Endothelial cell of umbilical vein (primary cell): ENCODE data around the gene TCEAL3. TPM values are rescaled to one million over a fixed set of nuclear protein-coding genes. Genes with fewer than 3 reads are reported as not detected.
A peak's percentile ranks its signal among the peaks of the same experiment; 100 is the strongest.

Experiments used
- BruUV-seq: library from RNA; stranded (reverse); fragments of 400-500 nt; replicated peaks from 2 replicates; lab custom pipeline; 2021; lab: Mats Ljungman, UMichigan
- CTCF ChIA-PET: fragments of 300-600, 350-600 bp; sonication (Branson Sonifier 250); formaldehyde crosslinking; loops from one replicate; lab custom pipeline; 2021; ENCODE audit warnings: antibody characterized with exemption, inconsistent platforms; lab: Charles Lee
- POLR2A ChIA-PET: fragments of 300-600, 350-600 bp; sonication (Branson Sonifier 250); formaldehyde crosslinking; loops from one replicate; lab custom pipeline; 2021; ENCODE audit warnings: antibody characterized with exemption, inconsistent platforms; lab: Charles Lee
- DNase-seq: peaks from one replicate; pipeline ENCODE4 v3.0.0-alpha.2; 2011; ENCODE audit warnings: low read depth, low spot score
- FAIRE-seq: peaks from 2 replicates; lab custom pipeline; 2011; peaks lifted over from hg19 to GRCh38; lab: Jason Lieb, UNC
- H2AFZ ChIP-seq: 2 replicates; pipeline ENCODE4 v1.6.0; 2012; ENCODE audit warnings: low read depth, low read length, control low read depth, inconsistent platforms
- H3K27ac ChIP-seq: 2 replicates; pipeline ENCODE4 v1.5.1; 2011; ENCODE audit warnings: low read depth, mild to moderate bottlenecking, control low read depth, low read length, moderate library complexity; ENCODE audit not compliant: insufficient read depth
- H3K27me3 ChIP-seq, 2 experiments: 2 replicates each; pipeline versions ENCODE4 v1.6.0 to v1.6.1; 2011; ENCODE audit warnings: low read length in 2 of 2, mixed read lengths in 1 of 2; ENCODE audit not compliant: control insufficient read depth in 2 of 2, insufficient read depth in 2 of 2
- H3K36me3 ChIP-seq, 2 experiments: 2 replicates in 1 of 2; 3 replicates in 1 of 2; pipeline ENCODE4 v1.5.1; 2011; ENCODE audit warnings: low read length in 2 of 2, mild to moderate bottlenecking in 1 of 2, moderate library complexity in 1 of 2; ENCODE audit not compliant: control insufficient read depth in 2 of 2, insufficient read depth in 2 of 2; ENCODE audit errors: extremely low read depth in 1 of 2
- H3K4me1 ChIP-seq: 3 replicates; pipeline ENCODE4 v1.5.1; 2011; ENCODE audit warnings: mild to moderate bottlenecking, low read length; ENCODE audit not compliant: control insufficient read depth, insufficient read depth; ENCODE audit errors: extremely low read depth
- H3K4me2 ChIP-seq: 2 replicates; pipeline ENCODE4 v1.6.1; 2011; ENCODE audit warnings: low read length, control low read depth, mixed read lengths; ENCODE audit not compliant: insufficient read depth
- H3K4me3 ChIP-seq, 3 experiments: fragments of 200-600 bp in 1 of 3; sonication (generic), shearing (Covaris generic) in 1 of 3; replicated peaks in 1 of 3; 2 replicates each; pipeline ENCODE4 v1.5.1; 2011 to 2016; ENCODE audit warnings: control low read depth in 3 of 3, low read length in 3 of 3, mild to moderate bottlenecking in 2 of 3, inconsistent platforms in 1 of 3, low read depth in 1 of 3, moderate library complexity in 1 of 3; ENCODE audit not compliant: insufficient read depth in 1 of 3
- H3K79me2 ChIP-seq: 2 replicates; pipeline ENCODE4 v1.6.0; 2012; ENCODE audit warnings: low read length, inconsistent platforms; ENCODE audit not compliant: control insufficient read depth, insufficient read depth
- H3K9ac ChIP-seq: replicated peaks from 2 replicates; pipeline ENCODE3; 2011; ENCODE audit warnings: low read length, control low read depth; ENCODE audit not compliant: insufficient read depth; ENCODE audit errors: extremely low read depth
- H3K9me1 ChIP-seq: replicated peaks from 3 replicates; pipeline ENCODE4 v1.6.0; 2011; ENCODE audit warnings: mild to moderate bottlenecking, low read length; ENCODE audit not compliant: control insufficient read depth, insufficient read depth; ENCODE audit errors: extremely low read depth
- H3K9me3 ChIP-seq: replicated peaks from 2 replicates; pipeline ENCODE4 v1.5.1; 2012; ENCODE audit warnings: low read length, inconsistent platforms; ENCODE audit not compliant: control insufficient read depth, insufficient read depth
- H4K20me1 ChIP-seq: replicated peaks from 2 replicates; pipeline ENCODE3; 2011; ENCODE audit warnings: mild to moderate bottlenecking, low read length; ENCODE audit not compliant: control insufficient read depth, insufficient read depth; ENCODE audit errors: extremely low read depth
- EZH2 ChIP-seq: IDR thresholded peaks from 2 replicates; pipeline ENCODE4 v1.6.1; 2012; ENCODE audit warnings: borderline replicate concordance, low read depth, mild to moderate bottlenecking, moderate library complexity, low read length, inconsistent platforms; ENCODE audit not compliant: severe bottlenecking
- FOS ChIP-seq: IDR thresholded peaks from 2 replicates; pipeline ENCODE4 v1.6.1; 2011; ENCODE audit warnings: mild to moderate bottlenecking, low read length, moderate library complexity, borderline replicate concordance; ENCODE audit not compliant: insufficient read depth
- MYC ChIP-seq: IDR thresholded peaks from one replicate; pipeline ENCODE4 v1.6.1; 2011; ENCODE audit warnings: mild to moderate bottlenecking, low read depth, low read length
- POLR2A ChIP-seq: IDR thresholded peaks from 2 replicates; pipeline ENCODE4 v1.6.1; 2012; ENCODE audit warnings: low read depth, mild to moderate bottlenecking, control low read depth, low read length
- POLR2AphosphoS5 ChIP-seq: IDR thresholded peaks from 2 replicates; pipeline ENCODE4 v1.6.1; 2012; ENCODE audit warnings: low read depth, mild to moderate bottlenecking, control low read depth, low read length, moderate library complexity; ENCODE audit not compliant: insufficient read depth
- dilution Hi-C: fragments of 300-500 bp; cut with MboI; formaldehyde crosslinking; loops from one replicate; pipeline ENCODE4 v1.15.0; 2019; ENCODE audit warnings: low sequenced_read_pairs; ENCODE audit not compliant: extremely low pct_ligation_motif_present
- intact Hi-C: fragments of 100-400 bp; cut with micrococcal nuclease; formaldehyde crosslinking; loops from one replicate; pipeline ENCODE4 v1.10.0; 2022
- polyA plus RNA-seq, 4 experiments: library from polyadenylated mRNA; depleted of rRNA in 3 of 4; stranded (reverse) in 3 of 4; unstranded in 1 of 4; fragments of >200 nt; gene quantifications; 2 replicates each; pipeline versions ENCODE4 v1.2.1 to v1.2.3, GENCODE V29; 2011 to 2012; ENCODE audit warnings: missing spikeins in 1 of 4
- total RNA-seq: library from RNA; stranded (reverse); gene quantifications from 2 replicates; pipeline ENCODE4 v1.2.3, GENCODE V29; 2021
- TF ChIP-seq, protein P1 (sequence below): IDR thresholded peaks from 2 replicates; pipeline ENCODE4 v1.6.1; 2011; ENCODE audit not compliant: insufficient read depth, insufficient read length
- TF ChIP-seq, protein P2 (sequence below), 2 donors: IDR thresholded peaks; 1 replicate in 1 of 2; 2 replicates in 1 of 2; pipeline ENCODE4 v1.5.1; 2011; ENCODE audit warnings: low read length in 2 of 2, mild to moderate bottlenecking in 2 of 2, moderate library complexity in 2 of 2, control low read depth in 1 of 2, inconsistent platforms in 1 of 2, low read depth in 1 of 2; ENCODE audit not compliant: insufficient read depth in 1 of 2; ENCODE audit errors: extremely low read depth in 1 of 2

The TCEAL3 gene
- total and polyA plus RNA-seq, 2 donors (not counting 3 experiments of a cell fraction or from before 2014, with no cell fraction given) = 8.9 to 23.7 TPM

DNA sequence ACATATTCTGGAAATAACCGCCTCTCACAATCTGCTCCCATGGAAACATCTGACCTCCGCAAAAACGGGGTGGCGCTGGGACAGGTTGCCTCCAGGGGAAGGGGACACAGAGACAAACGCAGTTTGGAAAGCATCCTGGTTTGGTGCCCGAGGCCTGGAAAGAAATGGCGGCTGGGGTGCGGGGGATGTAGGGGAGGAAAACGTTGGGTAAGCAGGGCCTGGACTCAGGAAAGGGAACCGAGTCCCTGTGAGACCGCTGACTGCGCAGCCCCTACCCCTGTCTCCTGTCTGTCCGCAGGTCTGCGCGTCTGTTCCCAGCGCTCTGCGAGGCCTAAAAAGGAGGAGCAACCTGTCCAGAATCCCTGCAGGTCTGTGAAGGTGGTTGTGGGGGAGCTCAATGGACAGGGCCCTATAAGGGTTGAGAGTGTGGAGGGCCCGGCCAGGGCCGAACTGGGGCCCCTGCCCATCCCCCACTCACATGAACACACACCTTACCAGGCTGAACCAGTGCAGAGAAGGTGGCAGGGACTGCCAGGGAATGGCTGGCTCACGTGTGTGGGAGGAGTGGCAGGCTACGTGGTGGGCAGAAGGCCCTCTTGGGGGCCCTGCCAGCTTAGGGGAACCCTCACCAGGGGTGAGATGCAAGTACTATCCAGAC, 672 bp downstream of the TCEAL3 start:
- dilution Hi-C loops (no loop called here), intact Hi-C loops (no loop called here)
- H3K9me1 ChIP-seq = no peaks in the 10 kb centered on the region
- TF ChIP-seq POLR2A (no peak), POLR2AphosphoS5 (no peak), FOS (no peak), EZH2 (no peak), MYC (no peak)
- TF ChIP-seq, protein P1, sequence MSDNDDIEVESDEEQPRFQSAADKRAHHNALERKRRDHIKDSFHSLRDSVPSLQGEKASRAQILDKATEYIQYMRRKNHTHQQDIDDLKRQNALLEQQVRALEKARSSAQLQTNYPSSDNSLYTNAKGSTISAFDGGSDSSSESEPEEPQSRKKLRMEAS = no peak
- TF ChIP-seq, protein P2, sequence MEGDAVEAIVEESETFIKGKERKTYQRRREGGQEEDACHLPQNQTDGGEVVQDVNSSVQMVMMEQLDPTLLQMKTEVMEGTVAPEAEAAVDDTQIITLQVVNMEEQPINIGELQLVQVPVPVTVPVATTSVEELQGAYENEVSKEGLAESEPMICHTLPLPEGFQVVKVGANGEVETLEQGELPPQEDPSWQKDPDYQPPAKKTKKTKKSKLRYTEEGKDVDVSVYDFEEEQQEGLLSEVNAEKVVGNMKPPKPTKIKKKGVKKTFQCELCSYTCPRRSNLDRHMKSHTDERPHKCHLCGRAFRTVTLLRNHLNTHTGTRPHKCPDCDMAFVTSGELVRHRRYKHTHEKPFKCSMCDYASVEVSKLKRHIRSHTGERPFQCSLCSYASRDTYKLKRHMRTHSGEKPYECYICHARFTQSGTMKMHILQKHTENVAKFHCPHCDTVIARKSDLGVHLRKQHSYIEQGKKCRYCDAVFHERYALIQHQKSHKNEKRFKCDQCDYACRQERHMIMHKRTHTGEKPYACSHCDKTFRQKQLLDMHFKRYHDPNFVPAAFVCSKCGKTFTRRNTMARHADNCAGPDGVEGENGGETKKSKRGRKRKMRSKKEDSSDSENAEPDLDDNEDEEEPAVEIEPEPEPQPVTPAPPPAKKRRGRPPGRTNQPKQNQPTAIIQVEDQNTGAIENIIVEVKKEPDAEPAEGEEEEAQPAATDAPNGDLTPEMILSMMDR (IDR thresholded peaks at IDR 0.05; ENCODE audit: extremely low read depth in 1 of 2, insufficient read depth in 1 of 2, low read depth in 1 of 2, low read length in 2 of 2) = no peak
- no peak for DNase-seq
- POLR2A ChIA-PET = no interaction called here
- H3K4me1 ChIP-seq = peaks cover 5% of the 10 kb centered on the region
- peaks cover 1% of the 10 kb centered on the region for H3K79me2 ChIP-seq
- no peaks in the 10 kb centered on the region for H3K9me3 ChIP-seq
- no peaks in the 10 kb centered on the region for H3K27me3 ChIP-seq
- peak overlapping the region; percentile 76 for H2AFZ ChIP-seq
- peak overlapping the region; percentile 77 for H3K27ac ChIP-seq
- FAIRE-seq = peak; percentile 69
- H3K9ac ChIP-seq = peak overlapping the region; percentile 88
- H3K36me3 ChIP-seq = no peaks in the 10 kb centered on the region
- peak overlapping the region; percentile 62 for H3K4me2 ChIP-seq
- BruUV-seq = no TSS peak
- peak overlapping the region; percentile 56 to 83 (median 75) for H3K4me3 ChIP-seq
- CTCF ChIA-PET = interaction anchor here (2.7 kb wide), 1 partner anchor 22 kb away, joined by 11 read pairs; no protein-coding TSS in a partner anchor
- no peaks in the 10 kb centered on the region for H4K20me1 ChIP-seq
